Panc1 (cell line): ENCODE results near the gene ERG28. TPM values are rescaled to one million over a fixed set of nuclear protein-coding genes. Genes with fewer than 3 reads are reported as not detected.

ENCODE experiments used
- ATAC-seq: fragments of 200-7000 bp; cut with Tn5 transposase; 2 replicates; pipeline ENCODE4 v1.9.1; 2020; ENCODE audit warnings: mild to moderate bottlenecking, moderate library complexity
- BruUV-seq: library from RNA; stranded (reverse); fragments of 400-500 nt; replicated peaks from 2 replicates; lab custom pipeline; 2021; lab: Mats Ljungman, UMichigan
- CTCF ChIA-PET: fragments of 300-600 bp; sonication (Branson Sonifier 250); formaldehyde crosslinking; loops from one replicate; lab custom pipeline; 2022; ENCODE audit warnings: antibody characterized with exemption; lab: Charles Lee
- POLR2A ChIA-PET: fragments of 300-600 bp; sonication (Branson Sonifier 250); formaldehyde crosslinking; loops from one replicate; lab custom pipeline; 2022; ENCODE audit warnings: antibody characterized with exemption; lab: Charles Lee
- DNase-seq: peaks from one replicate; pipeline ENCODE4 v3.0.0-alpha.2; 2010; ENCODE audit warnings: low read depth, low spot score
- H3K27ac ChIP-seq: 2 replicates; pipeline ENCODE4 v1.5.1; 2011; ENCODE audit warnings: mild to moderate bottlenecking, low read length, inconsistent platforms
- H3K27me3 ChIP-seq: fragments of 200-500 bp; sonication (Bioruptor generic); 2 replicates; pipeline ENCODE4 v1.6.0; 2014; ENCODE audit warnings: low read length, inconsistent platforms; ENCODE audit not compliant: control insufficient read depth, insufficient read depth
- H3K36me3 ChIP-seq: fragments of 200-500 bp; sonication (Bioruptor generic); 2 replicates; pipeline ENCODE4 v1.5.1; 2014; ENCODE audit warnings: inconsistent platforms, mild to moderate bottlenecking, low read length, moderate library complexity; ENCODE audit not compliant: control insufficient read depth, insufficient read depth
- H3K4me1 ChIP-seq: 2 replicates; pipeline ENCODE4 v1.5.1; 2011; ENCODE audit warnings: inconsistent platforms, mild to moderate bottlenecking, low read length, moderate library complexity; ENCODE audit not compliant: control insufficient read depth, insufficient read depth
- H3K4me3 ChIP-seq, 2 experiments: 2 replicates each; pipeline ENCODE4 v1.5.1; 2011 to 2012; ENCODE audit warnings: low read depth in 2 of 2, low read length in 2 of 2, mild to moderate bottlenecking in 2 of 2, inconsistent platforms in 1 of 2, moderate library complexity in 1 of 2
- H3K9me3 ChIP-seq: fragments of 200-500 bp; sonication (Bioruptor generic); 2 replicates; pipeline ENCODE4 v1.5.1; 2014; ENCODE audit warnings: low read depth, mild to moderate bottlenecking, inconsistent platforms, low read length, moderate library complexity; ENCODE audit not compliant: control insufficient read depth, insufficient read depth
- POLR2AphosphoS5 ChIP-seq: IDR thresholded peaks from 2 replicates; pipeline ENCODE4 v1.6.1; 2012; ENCODE audit warnings: mild to moderate bottlenecking, low read depth, low read length, moderate library complexity
- SIN3A ChIP-seq: IDR thresholded peaks from 2 replicates; pipeline ENCODE4 v1.6.1; 2012; ENCODE audit warnings: low read depth, mild to moderate bottlenecking, low read length, moderate library complexity, borderline replicate concordance; ENCODE audit not compliant: insufficient read depth
- TCF7L2 ChIP-seq: IDR thresholded peaks from 2 replicates; pipeline ENCODE4 v1.6.1; 2011; ENCODE audit warnings: mild to moderate bottlenecking, low read depth, low read length, inconsistent platforms
- in situ Hi-C: cut with HindIII; loops from 2 replicates; pipeline ENCODE4 v1.10.0; 2016; ENCODE audit warnings: low sequenced_read_pairs, low pct_unique_long_range_greater_than_20kb
- intact Hi-C: fragments of 100-400 bp; cut with micrococcal nuclease; formaldehyde crosslinking; loops from one replicate; pipeline ENCODE4 v1.10.0; 2022; ENCODE audit not compliant: unreplicated experiment
- total RNA-seq: library from RNA; stranded (reverse); gene quantifications from one replicate; pipeline ENCODE4 v1.2.1, GENCODE V29; 2021; ENCODE audit not compliant: unreplicated experiment
- TF ChIP-seq, protein P1 (sequence below), 2 experiments: IDR thresholded peaks; 2 replicates each; pipeline ENCODE4 v1.6.1; 2011 to 2012; ENCODE audit warnings: low read depth in 2 of 2, control low read depth in 1 of 2, low read length in 1 of 2, mild to moderate bottlenecking in 1 of 2, moderate library complexity in 1 of 2; ENCODE audit not compliant: insufficient read depth in 1 of 2
- TF ChIP-seq, protein P2 (sequence below): fragments of 450-650 bp; IDR thresholded peaks from 2 replicates; pipeline ENCODE4 v1.5.1; 2017; ENCODE audit warnings: mild to moderate bottlenecking

Gene ERG28
- total RNA-seq, 1 experiment from 2014 or later, result 23.1 TPM

DNA sequence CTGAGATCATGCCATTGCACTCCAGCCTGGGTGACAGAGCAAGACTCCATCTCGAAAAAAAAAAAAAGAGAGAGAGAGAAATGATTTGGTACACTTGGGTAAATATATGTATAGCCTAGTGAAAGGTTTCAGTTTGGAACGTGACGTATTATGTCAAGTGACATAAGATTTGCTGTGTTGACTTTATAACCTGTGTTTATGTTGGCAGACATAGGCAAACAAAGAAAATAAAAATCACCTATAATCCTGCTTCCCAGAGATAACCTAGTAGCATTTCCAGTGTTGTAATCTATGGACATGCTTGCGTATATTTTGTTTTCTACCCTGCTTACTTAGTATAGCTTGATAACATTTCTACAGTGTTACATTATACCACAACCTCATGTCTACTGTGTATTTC, 16.7 kb downstream of the ERG28 start:
- intact Hi-C loops, result no loop called here
- Histone ChIP-seq H3K9me3 (no peaks in the 10 kb centered on the region), H3K36me3 (no peaks in the 10 kb centered on the region), H3K4me1 (peaks cover 19% of the 10 kb centered on the region), H3K27me3 (no peaks in the 10 kb centered on the region), H3K27ac (no peak overlapping the region), H3K4me3 (no peak overlapping the region)
- no TSS peak for BruUV-seq
- no peak for DNase-seq
- in situ Hi-C loops, result no loop called here
- no peak for ATAC-seq
- ChIA-PET CTCF (no interaction called here), POLR2A (no interaction called here)
- TF ChIP-seq TCF7L2 (no peak), POLR2AphosphoS5 (no peak), SIN3A (no peak)
- TF ChIP-seq, protein P1, sequence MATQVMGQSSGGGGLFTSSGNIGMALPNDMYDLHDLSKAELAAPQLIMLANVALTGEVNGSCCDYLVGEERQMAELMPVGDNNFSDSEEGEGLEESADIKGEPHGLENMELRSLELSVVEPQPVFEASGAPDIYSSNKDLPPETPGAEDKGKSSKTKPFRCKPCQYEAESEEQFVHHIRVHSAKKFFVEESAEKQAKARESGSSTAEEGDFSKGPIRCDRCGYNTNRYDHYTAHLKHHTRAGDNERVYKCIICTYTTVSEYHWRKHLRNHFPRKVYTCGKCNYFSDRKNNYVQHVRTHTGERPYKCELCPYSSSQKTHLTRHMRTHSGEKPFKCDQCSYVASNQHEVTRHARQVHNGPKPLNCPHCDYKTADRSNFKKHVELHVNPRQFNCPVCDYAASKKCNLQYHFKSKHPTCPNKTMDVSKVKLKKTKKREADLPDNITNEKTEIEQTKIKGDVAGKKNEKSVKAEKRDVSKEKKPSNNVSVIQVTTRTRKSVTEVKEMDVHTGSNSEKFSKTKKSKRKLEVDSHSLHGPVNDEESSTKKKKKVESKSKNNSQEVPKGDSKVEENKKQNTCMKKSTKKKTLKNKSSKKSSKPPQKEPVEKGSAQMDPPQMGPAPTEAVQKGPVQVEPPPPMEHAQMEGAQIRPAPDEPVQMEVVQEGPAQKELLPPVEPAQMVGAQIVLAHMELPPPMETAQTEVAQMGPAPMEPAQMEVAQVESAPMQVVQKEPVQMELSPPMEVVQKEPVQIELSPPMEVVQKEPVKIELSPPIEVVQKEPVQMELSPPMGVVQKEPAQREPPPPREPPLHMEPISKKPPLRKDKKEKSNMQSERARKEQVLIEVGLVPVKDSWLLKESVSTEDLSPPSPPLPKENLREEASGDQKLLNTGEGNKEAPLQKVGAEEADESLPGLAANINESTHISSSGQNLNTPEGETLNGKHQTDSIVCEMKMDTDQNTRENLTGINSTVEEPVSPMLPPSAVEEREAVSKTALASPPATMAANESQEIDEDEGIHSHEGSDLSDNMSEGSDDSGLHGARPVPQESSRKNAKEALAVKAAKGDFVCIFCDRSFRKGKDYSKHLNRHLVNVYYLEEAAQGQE (IDR thresholded peaks at IDR 0.05; ENCODE audit: insufficient read depth in 1 of 2, low read depth in 2 of 2, low read length in 1 of 2), result no peak
- TF ChIP-seq, protein P2, sequence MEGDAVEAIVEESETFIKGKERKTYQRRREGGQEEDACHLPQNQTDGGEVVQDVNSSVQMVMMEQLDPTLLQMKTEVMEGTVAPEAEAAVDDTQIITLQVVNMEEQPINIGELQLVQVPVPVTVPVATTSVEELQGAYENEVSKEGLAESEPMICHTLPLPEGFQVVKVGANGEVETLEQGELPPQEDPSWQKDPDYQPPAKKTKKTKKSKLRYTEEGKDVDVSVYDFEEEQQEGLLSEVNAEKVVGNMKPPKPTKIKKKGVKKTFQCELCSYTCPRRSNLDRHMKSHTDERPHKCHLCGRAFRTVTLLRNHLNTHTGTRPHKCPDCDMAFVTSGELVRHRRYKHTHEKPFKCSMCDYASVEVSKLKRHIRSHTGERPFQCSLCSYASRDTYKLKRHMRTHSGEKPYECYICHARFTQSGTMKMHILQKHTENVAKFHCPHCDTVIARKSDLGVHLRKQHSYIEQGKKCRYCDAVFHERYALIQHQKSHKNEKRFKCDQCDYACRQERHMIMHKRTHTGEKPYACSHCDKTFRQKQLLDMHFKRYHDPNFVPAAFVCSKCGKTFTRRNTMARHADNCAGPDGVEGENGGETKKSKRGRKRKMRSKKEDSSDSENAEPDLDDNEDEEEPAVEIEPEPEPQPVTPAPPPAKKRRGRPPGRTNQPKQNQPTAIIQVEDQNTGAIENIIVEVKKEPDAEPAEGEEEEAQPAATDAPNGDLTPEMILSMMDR, result no peak

DNA sequence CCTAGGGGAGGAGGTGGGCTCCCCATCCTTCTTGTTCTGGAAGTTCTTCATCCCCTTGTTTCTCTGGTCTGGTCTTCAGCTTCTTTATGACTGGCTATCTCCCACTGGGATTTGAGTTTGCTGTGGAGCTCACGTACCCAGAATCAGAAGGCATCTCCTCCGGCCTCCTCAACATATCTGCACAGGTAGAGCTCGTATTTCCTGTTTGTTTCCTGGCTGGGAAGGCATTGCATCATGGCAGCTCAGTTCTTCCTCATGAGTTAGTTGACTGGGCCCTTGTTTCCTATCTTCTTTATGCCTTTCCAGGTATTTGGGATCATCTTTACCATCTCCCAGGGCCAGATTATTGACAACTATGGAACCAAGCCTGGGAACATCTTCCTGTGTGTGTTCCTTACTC, 19.8 kb downstream of the ERG28 start:
- H3K27ac ChIP-seq, result no peak overlapping the region
- TF ChIP-seq TCF7L2 (no peak), POLR2AphosphoS5 (no peak), SIN3A (no peak)
- TF ChIP-seq, protein P2, result no peak
- TF ChIP-seq, protein P1 (IDR thresholded peaks at IDR 0.05; ENCODE audit: insufficient read depth in 1 of 2, low read depth in 2 of 2, low read length in 1 of 2), result no peak
- DNase-seq, result no peak
- BruUV-seq, result no TSS peak
- H3K9me3 ChIP-seq, result no peaks in the 10 kb centered on the region
- ATAC-seq, result no peak
- ChIA-PET POLR2A (no interaction called here), CTCF (no interaction called here)
- no peaks in the 10 kb centered on the region for H3K27me3 ChIP-seq
- intact Hi-C loops, result no loop called here
- H3K36me3 ChIP-seq, result no peaks in the 10 kb centered on the region
- H3K4me3 ChIP-seq, result no peak overlapping the region
- H3K4me1 ChIP-seq, result no peaks in the 10 kb centered on the region; the same call in 1 of the 2 replicates
- in situ Hi-C loops, result no loop called here
